ENCODE measurements around the gene CTTN.
A peak's percentile ranks its signal among the peaks of the same experiment; 100 is the strongest.

Gene CTTN

GRCh38 chr11:70397983-70398833 is at the start of gene CTTN:
Gene CTTN, plus strand, starts transcription at chr11:70398529. Its CDS starts 8,769 bp downstream, at chr11:70407298.
- Histone ChIP-seq H3K4me2 (ENCODE audit: low read depth, low read length, poor library complexity, severe bottlenecking) (peak within 1 kb of the TSS; percentile 95), H3K79me2 (ENCODE audit: insufficient read depth, low read length) (no peaks in the 10 kb centered on the region), H3F3A (ENCODE audit: low read depth) (no peaks in the 10 kb centered on the region), H3K27me3 (ENCODE audit: insufficient read depth, low read length, poor library complexity, severe bottlenecking) (peaks cover 35% of the 10 kb centered on the region), H3K36me3 (ENCODE audit: insufficient read depth, low read length) (no peaks in the 10 kb centered on the region), H4K20me1 (ENCODE audit: insufficient read depth, low read length, poor library complexity, severe bottlenecking) (peaks cover 11% of the 10 kb centered on the region), H3K4me3 (ENCODE audit: low read length, poor library complexity, severe bottlenecking) (peak within 1 kb of the TSS; percentile 76), H3K9me2 (replicated peaks; ENCODE audit: low read depth, low read length) (no peaks in the 10 kb centered on the region), H2AFZ (ENCODE audit: low read length) (peak within 1 kb of the TSS; percentile 85), H3K9ac (ENCODE audit: low read depth, low read length, poor library complexity, severe bottlenecking) (peak within 1 kb of the TSS; percentile 62), H3K9me3 (ENCODE audit: insufficient read depth, low read depth, low read length) (no peaks in the 10 kb centered on the region), H3K4me1 (ENCODE audit: insufficient read depth, low read length, poor library complexity, severe bottlenecking) (peaks cover 14% of the 10 kb centered on the region)
- no peak for TF ChIP-seq EZH2phosphoT487 (IDR thresholded peaks at IDR 0.05; ENCODE audit: borderline replicate concordance)
- TF ChIP-seq, protein P1, sequence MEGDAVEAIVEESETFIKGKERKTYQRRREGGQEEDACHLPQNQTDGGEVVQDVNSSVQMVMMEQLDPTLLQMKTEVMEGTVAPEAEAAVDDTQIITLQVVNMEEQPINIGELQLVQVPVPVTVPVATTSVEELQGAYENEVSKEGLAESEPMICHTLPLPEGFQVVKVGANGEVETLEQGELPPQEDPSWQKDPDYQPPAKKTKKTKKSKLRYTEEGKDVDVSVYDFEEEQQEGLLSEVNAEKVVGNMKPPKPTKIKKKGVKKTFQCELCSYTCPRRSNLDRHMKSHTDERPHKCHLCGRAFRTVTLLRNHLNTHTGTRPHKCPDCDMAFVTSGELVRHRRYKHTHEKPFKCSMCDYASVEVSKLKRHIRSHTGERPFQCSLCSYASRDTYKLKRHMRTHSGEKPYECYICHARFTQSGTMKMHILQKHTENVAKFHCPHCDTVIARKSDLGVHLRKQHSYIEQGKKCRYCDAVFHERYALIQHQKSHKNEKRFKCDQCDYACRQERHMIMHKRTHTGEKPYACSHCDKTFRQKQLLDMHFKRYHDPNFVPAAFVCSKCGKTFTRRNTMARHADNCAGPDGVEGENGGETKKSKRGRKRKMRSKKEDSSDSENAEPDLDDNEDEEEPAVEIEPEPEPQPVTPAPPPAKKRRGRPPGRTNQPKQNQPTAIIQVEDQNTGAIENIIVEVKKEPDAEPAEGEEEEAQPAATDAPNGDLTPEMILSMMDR (conservative IDR thresholded peaks at IDR 0.05; ENCODE audit: low read length), result no peak

DNA sequence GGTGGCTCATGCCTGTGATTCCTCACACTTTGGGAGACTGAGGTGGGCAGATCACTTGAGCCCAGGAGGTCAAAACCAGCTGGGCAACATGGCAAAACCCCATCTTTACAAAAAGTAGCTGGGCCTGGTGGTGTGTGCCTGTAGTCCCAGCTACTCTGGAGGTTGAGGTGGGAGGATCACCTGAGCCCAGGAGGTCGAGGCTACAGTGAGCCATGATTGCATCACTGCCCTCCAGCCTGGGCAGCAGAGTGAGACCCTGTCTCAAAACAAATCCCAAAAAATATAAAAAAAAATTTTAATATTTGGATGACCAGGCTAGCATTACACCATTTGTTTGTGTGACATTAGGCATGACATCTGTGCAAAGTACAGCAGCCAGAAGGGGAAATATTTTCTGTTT is 49.7 kb upstream of the CTTN start:
- Histone ChIP-seq H3K4me1 (ENCODE audit: insufficient read depth, low read length, poor library complexity, severe bottlenecking) (no peaks in the 10 kb centered on the region), H3K4me2 (ENCODE audit: low read depth, low read length, poor library complexity, severe bottlenecking) (no peak overlapping the region), H3K36me3 (ENCODE audit: insufficient read depth, low read length) (peaks cover 46% of the 10 kb centered on the region), H4K20me1 (ENCODE audit: insufficient read depth, low read length, poor library complexity, severe bottlenecking) (peaks cover 4% of the 10 kb centered on the region), H3F3A (ENCODE audit: low read depth) (no peaks in the 10 kb centered on the region), H2AFZ (ENCODE audit: low read length) (no peak overlapping the region), H3K4me3 (ENCODE audit: low read length, poor library complexity, severe bottlenecking) (no peak overlapping the region), H3K9me2 (replicated peaks; ENCODE audit: low read depth, low read length) (no peaks in the 10 kb centered on the region), H3K9ac (ENCODE audit: low read depth, low read length, poor library complexity, severe bottlenecking) (no peak overlapping the region), H3K27me3 (ENCODE audit: insufficient read depth, low read length, poor library complexity, severe bottlenecking) (no peaks in the 10 kb centered on the region), H3K9me3 (ENCODE audit: insufficient read depth, low read depth, low read length) (no peaks in the 10 kb centered on the region), H3K79me2 (ENCODE audit: insufficient read depth, low read length) (no peaks in the 10 kb centered on the region)
- TF ChIP-seq, protein P1 (conservative IDR thresholded peaks at IDR 0.05; ENCODE audit: low read length), result no peak
- TF ChIP-seq EZH2phosphoT487 (IDR thresholded peaks at IDR 0.05; ENCODE audit: borderline replicate concordance), result no peak

- TF ChIP-seq, protein P1 (conservative IDR thresholded peaks at IDR 0.05; ENCODE audit: low read length), result no peak
- no peak for TF ChIP-seq EZH2phosphoT487 (IDR thresholded peaks at IDR 0.05; ENCODE audit: borderline replicate concordance)
- H3K4me3 ChIP-seq (ENCODE audit: low read length, poor library complexity, severe bottlenecking), result no peak overlapping the region
- no peak overlapping the region for H3K9ac ChIP-seq (ENCODE audit: low read depth, low read length, poor library complexity, severe bottlenecking)
- H3K27me3 ChIP-seq (ENCODE audit: insufficient read depth, low read length, poor library complexity, severe bottlenecking), result no peaks in the 10 kb centered on the region
- H3K9me2 ChIP-seq (replicated peaks; ENCODE audit: low read depth, low read length), result no peaks in the 10 kb centered on the region
- H3K79me2 ChIP-seq (ENCODE audit: insufficient read depth, low read length), result no peaks in the 10 kb centered on the region
- peaks cover 4% of the 10 kb centered on the region for H4K20me1 ChIP-seq (ENCODE audit: insufficient read depth, low read length, poor library complexity, severe bottlenecking)
- H3K9me3 ChIP-seq (ENCODE audit: insufficient read depth, low read depth, low read length), result no peaks in the 10 kb centered on the region
- no peaks in the 10 kb centered on the region for H3K4me1 ChIP-seq (ENCODE audit: insufficient read depth, low read length, poor library complexity, severe bottlenecking)
- no peak overlapping the region for H3K4me2 ChIP-seq (ENCODE audit: low read depth, low read length, poor library complexity, severe bottlenecking)
- no peaks in the 10 kb centered on the region for H3F3A ChIP-seq (ENCODE audit: low read depth)
- H2AFZ ChIP-seq (ENCODE audit: low read length), result no peak overlapping the region
- H3K36me3 ChIP-seq (ENCODE audit: insufficient read depth, low read length), result peaks cover 51% of the 10 kb centered on the region
Observed at GRCh38 chr11:70351646-70352045, 46.7 kb upstream of the CTTN start.
